Left ventricle myocardium inferior (tissue), 1 donor: ENCODE results near the gene CD40LG. TPM values are rescaled to one million over a fixed set of nuclear protein-coding genes. Genes with fewer than 3 reads are reported as not detected.

Experiments
- DNase-seq: peaks from one replicate; pipeline ENCODE4 v3.0.0-alpha.2; 2020
- H3K27ac ChIP-seq: fragments of 200-600 bp; replicated peaks from 2 replicates; pipeline ENCODE4 v1.8.0; 2021
- H3K27me3 ChIP-seq: fragments of 200-600 bp; 2 replicates; pipeline ENCODE4 v1.8.0; 2021; ENCODE audit warnings: low read depth
- H3K36me3 ChIP-seq: fragments of 200-600 bp; 2 replicates; pipeline ENCODE4 v1.8.0; 2021
- H3K4me1 ChIP-seq: fragments of 200-600 bp; 2 replicates; pipeline ENCODE4 v1.8.0; 2021
- H3K4me3 ChIP-seq: fragments of 200-600 bp; 2 replicates; pipeline ENCODE4 v1.8.0; 2021; ENCODE audit warnings: mild to moderate bottlenecking, moderate library complexity
- H3K9me3 ChIP-seq: fragments of 200-600 bp; replicated peaks from 2 replicates; pipeline ENCODE4 v1.8.0; 2021
- CTCF ChIP-seq: fragments of 200-600 bp; IDR thresholded peaks from 2 replicates; pipeline ENCODE4 v1.8.0; 2021; ENCODE audit warnings: antibody characterized with exemption, mild to moderate bottlenecking, borderline replicate concordance
- intact Hi-C: fragments of 100-400 bp; cut with micrococcal nuclease; formaldehyde crosslinking; loops from one replicate; pipeline ENCODE4 v1.11.0; 2022
- total RNA-seq: library from RNA; stranded (reverse); fragmentation: NEBNext Ultra II Directional; extraction: Animal tissue kit (Norgen Biotek cat#: 25700); gene quantifications from one replicate; pipeline ENCODE4 v1.2.1, GENCODE V29; 2021
- donor health status: DM: no; HTN: yes; CAD: no; lungs with severe emphysema.

CD40LG gene
- total RNA-seq, 1 donor from 2014 or later, result not detected

GRCh38 chrX:136667446-136668168 is 19.6 kb downstream of the CD40LG start:
- Histone ChIP-seq H3K4me1 (no peaks in the 10 kb centered on the region), H3K9me3 (peaks cover 12% of the 10 kb centered on the region), H3K27ac (no peak overlapping the region), H3K36me3 (peaks cover 80% of the 10 kb centered on the region), H3K27me3 (no peaks in the 10 kb centered on the region), H3K4me3 (no peak overlapping the region)
- no peak for DNase-seq
- TF ChIP-seq CTCF, result no peak
- intact Hi-C loops, result no loop called here

- intact Hi-C loops, result no loop called here
- H3K36me3 ChIP-seq, result peaks cover 72% of the 10 kb centered on the region
These were observed 23.1 kb downstream of the CD40LG start for GRCh38 chrX:136671006-136671610.

GRCh38 chrX:136674270-136674985 is 26.5 kb downstream of the CD40LG start:
- Histone ChIP-seq H3K9me3 (no peaks in the 10 kb centered on the region), H3K4me1 (no peaks in the 10 kb centered on the region), H3K27me3 (no peaks in the 10 kb centered on the region), H3K27ac (no peak overlapping the region), H3K36me3 (peaks cover 42% of the 10 kb centered on the region), H3K4me3 (no peak overlapping the region)
- no peak for TF ChIP-seq CTCF
- intact Hi-C loops, result no loop called here
- no peak for DNase-seq

More at GRCh38 chrX:136671006-136671610, 23.1 kb downstream of the CD40LG start:
- DNase-seq, result no peak
- Histone ChIP-seq H3K4me1 (no peaks in the 10 kb centered on the region), H3K9me3 (no peaks in the 10 kb centered on the region), H3K4me3 (no peak overlapping the region), H3K27me3 (no peaks in the 10 kb centered on the region), H3K27ac (no peak overlapping the region)
- no peak for TF ChIP-seq CTCF

- Histone ChIP-seq H3K4me1 (no peaks in the 10 kb centered on the region), H3K27ac (no peak overlapping the region), H3K9me3 (no peaks in the 10 kb centered on the region), H3K36me3 (peaks cover 35% of the 10 kb centered on the region), H3K27me3 (no peaks in the 10 kb centered on the region), H3K4me3 (no peak overlapping the region)
- no peak for DNase-seq
- intact Hi-C loops, result no loop called here
- no peak for TF ChIP-seq CTCF
These were observed 31.6 kb downstream of the CD40LG start for GRCh38 chrX:136679531-136679930.

- Histone ChIP-seq H3K4me1 (no peaks in the 10 kb centered on the region), H3K27me3 (no peaks in the 10 kb centered on the region), H3K27ac (no peak overlapping the region), H3K9me3 (no peaks in the 10 kb centered on the region), H3K4me3 (no peak overlapping the region), H3K36me3 (peaks cover 47% of the 10 kb centered on the region)
- intact Hi-C loops, result no loop called here
- no peak for TF ChIP-seq CTCF
- DNase-seq, result no peak
These were observed 36.2 kb downstream of the CD40LG start for GRCh38 chrX:136684120-136684519.
